HEK293 (cell line): ENCODE measurements around the gene CMTR2.

Source experiments
- MZF1 ChIP-seq: fragments of 450-650 bp; formaldehyde crosslinking; IDR thresholded peaks from 2 replicates; pipeline ENCODE4 v1.5.1; 2017; ENCODE audit warnings: missing biosample characterization, missing genetic modification characterization, borderline replicate concordance
- ZBTB21 ChIP-seq: fragments of 450-650 bp; formaldehyde crosslinking; IDR thresholded peaks from 2 replicates; pipeline ENCODE4 v1.5.1; 2017; ENCODE audit warnings: missing biosample characterization, missing genetic modification characterization
- ZNF174 ChIP-seq: fragments of 450-650 bp; formaldehyde crosslinking; IDR thresholded peaks from 2 replicates; pipeline ENCODE4 v1.5.0; 2017; ENCODE audit warnings: missing biosample characterization, mild to moderate bottlenecking, missing genetic modification characterization
- ZNF311 ChIP-seq: fragments of 450-650 bp; formaldehyde crosslinking; IDR thresholded peaks from 2 replicates; pipeline ENCODE4 v1.5.1; 2017; ENCODE audit warnings: missing biosample characterization, missing genetic modification characterization, borderline replicate concordance
- ZNF354C ChIP-seq: fragments of 450-650 bp; formaldehyde crosslinking; IDR thresholded peaks from 2 replicates; pipeline ENCODE4 v1.5.1; 2016; ENCODE audit warnings: missing biosample characterization, missing genetic modification characterization, low read depth, borderline replicate concordance
- ZNF530 ChIP-seq: fragments of 450-650 bp; formaldehyde crosslinking; IDR thresholded peaks from 2 replicates; pipeline ENCODE4 v1.5.1; 2016; ENCODE audit warnings: low read depth, missing biosample characterization, missing genetic modification characterization
- TF ChIP-seq, protein P1 (sequence below): fragments of 450-650 bp; formaldehyde crosslinking; IDR thresholded peaks from 2 replicates; pipeline ENCODE4 v1.5.1; 2016; ENCODE audit warnings: missing biosample characterization, missing genetic modification characterization
- TF ChIP-seq, protein P2 (sequence below): fragments of 450-650 bp; formaldehyde crosslinking; IDR thresholded peaks from 2 replicates; pipeline ENCODE4 v1.5.1; 2016; ENCODE audit warnings: missing biosample characterization, missing genetic modification characterization
- TF ChIP-seq, protein P3 (sequence below): fragments of 450-650 bp; formaldehyde crosslinking; IDR thresholded peaks from 2 replicates; pipeline ENCODE4 v1.5.1; 2016; ENCODE audit warnings: missing biosample characterization, missing genetic modification characterization

DNA sequence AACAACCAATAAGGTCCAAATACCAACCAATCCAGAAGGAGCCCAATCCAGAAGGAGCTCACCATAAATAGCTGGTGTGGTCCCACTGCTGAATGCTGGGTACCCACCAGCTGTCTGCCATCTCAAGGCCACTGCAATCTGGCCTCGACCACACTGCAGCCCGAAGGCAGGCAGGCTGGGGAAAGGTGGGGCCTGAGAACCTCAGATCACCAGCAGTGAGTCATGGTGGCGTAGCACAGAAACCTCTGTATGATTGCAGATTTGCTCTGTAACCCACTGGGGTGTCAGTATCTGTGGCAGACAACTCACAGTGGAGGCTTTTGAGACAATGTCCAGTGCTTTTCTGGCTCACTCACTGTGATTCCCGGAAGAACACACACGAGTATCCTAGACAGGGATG is 14.7 kb upstream of the CMTR2 start:
- no peak for TF ChIP-seq ZNF530 (tag by site-specific recombination)
- TF ChIP-seq, protein P1, sequence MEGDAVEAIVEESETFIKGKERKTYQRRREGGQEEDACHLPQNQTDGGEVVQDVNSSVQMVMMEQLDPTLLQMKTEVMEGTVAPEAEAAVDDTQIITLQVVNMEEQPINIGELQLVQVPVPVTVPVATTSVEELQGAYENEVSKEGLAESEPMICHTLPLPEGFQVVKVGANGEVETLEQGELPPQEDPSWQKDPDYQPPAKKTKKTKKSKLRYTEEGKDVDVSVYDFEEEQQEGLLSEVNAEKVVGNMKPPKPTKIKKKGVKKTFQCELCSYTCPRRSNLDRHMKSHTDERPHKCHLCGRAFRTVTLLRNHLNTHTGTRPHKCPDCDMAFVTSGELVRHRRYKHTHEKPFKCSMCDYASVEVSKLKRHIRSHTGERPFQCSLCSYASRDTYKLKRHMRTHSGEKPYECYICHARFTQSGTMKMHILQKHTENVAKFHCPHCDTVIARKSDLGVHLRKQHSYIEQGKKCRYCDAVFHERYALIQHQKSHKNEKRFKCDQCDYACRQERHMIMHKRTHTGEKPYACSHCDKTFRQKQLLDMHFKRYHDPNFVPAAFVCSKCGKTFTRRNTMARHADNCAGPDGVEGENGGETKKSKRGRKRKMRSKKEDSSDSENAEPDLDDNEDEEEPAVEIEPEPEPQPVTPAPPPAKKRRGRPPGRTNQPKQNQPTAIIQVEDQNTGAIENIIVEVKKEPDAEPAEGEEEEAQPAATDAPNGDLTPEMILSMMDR (tag by site-specific recombination), result no peak
- TF ChIP-seq ZNF311, result no peak
- TF ChIP-seq, protein P2, sequence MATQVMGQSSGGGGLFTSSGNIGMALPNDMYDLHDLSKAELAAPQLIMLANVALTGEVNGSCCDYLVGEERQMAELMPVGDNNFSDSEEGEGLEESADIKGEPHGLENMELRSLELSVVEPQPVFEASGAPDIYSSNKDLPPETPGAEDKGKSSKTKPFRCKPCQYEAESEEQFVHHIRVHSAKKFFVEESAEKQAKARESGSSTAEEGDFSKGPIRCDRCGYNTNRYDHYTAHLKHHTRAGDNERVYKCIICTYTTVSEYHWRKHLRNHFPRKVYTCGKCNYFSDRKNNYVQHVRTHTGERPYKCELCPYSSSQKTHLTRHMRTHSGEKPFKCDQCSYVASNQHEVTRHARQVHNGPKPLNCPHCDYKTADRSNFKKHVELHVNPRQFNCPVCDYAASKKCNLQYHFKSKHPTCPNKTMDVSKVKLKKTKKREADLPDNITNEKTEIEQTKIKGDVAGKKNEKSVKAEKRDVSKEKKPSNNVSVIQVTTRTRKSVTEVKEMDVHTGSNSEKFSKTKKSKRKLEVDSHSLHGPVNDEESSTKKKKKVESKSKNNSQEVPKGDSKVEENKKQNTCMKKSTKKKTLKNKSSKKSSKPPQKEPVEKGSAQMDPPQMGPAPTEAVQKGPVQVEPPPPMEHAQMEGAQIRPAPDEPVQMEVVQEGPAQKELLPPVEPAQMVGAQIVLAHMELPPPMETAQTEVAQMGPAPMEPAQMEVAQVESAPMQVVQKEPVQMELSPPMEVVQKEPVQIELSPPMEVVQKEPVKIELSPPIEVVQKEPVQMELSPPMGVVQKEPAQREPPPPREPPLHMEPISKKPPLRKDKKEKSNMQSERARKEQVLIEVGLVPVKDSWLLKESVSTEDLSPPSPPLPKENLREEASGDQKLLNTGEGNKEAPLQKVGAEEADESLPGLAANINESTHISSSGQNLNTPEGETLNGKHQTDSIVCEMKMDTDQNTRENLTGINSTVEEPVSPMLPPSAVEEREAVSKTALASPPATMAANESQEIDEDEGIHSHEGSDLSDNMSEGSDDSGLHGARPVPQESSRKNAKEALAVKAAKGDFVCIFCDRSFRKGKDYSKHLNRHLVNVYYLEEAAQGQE, result no peak
- TF ChIP-seq ZNF174 (tag by site-specific recombination), result no peak
- TF ChIP-seq ZBTB21 (tag by site-specific recombination), result no peak
- TF ChIP-seq ZNF354C (tag by site-specific recombination), result no peak
- TF ChIP-seq, protein P3, sequence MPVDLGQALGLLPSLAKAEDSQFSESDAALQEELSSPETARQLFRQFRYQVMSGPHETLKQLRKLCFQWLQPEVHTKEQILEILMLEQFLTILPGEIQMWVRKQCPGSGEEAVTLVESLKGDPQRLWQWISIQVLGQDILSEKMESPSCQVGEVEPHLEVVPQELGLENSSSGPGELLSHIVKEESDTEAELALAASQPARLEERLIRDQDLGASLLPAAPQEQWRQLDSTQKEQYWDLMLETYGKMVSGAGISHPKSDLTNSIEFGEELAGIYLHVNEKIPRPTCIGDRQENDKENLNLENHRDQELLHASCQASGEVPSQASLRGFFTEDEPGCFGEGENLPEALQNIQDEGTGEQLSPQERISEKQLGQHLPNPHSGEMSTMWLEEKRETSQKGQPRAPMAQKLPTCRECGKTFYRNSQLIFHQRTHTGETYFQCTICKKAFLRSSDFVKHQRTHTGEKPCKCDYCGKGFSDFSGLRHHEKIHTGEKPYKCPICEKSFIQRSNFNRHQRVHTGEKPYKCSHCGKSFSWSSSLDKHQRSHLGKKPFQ (tag by site-specific recombination), result no peak
- TF ChIP-seq MZF1 (tag by site-specific recombination), result no peak
